ENCODE data around the gene AACS.

DNA sequence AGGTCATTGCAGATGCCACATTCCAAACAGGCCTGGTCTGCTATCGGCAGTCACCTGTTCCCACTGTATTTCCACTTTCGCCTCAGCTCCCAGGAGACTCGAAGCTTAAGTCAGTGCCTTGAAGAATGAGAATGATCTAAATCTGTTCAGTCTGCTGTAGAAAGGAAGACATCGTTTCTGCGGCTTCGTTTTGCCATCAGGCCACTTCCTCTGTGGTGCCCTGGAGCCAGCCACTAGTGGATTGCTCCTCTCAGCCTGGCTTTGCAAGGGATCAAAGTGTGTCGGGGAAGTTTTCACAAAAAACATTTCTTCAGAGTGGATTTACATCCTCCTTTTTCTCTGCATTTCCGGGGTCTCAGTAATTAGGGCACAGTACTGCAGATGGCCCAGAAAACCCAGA is 66.7 kb downstream of the AACS start:
- TF ChIP-seq EZH2 (IDR thresholded peaks at IDR 0.05; ENCODE audit: borderline replicate concordance, insufficient read depth, low read depth, low read length, poor library complexity, severe bottlenecking) (no peak), CTCF (IDR thresholded peaks at IDR 0.05) (no peak)
